HG03571 (cell line): ENCODE results near the gene KBTBD12.
"Not testable (repeated sequence)": the region's sequence is repeated elsewhere in the genome, so short reads cannot be mapped to it uniquely, and the experiment has no call there.

Experiments used
- ATAC-seq: cut with Tn5 transposase; IDR thresholded peaks from one replicate; pipeline ENCODE4 v1.9.1; 2021; ENCODE audit not compliant: unreplicated experiment

Gene KBTBD12

DNA sequence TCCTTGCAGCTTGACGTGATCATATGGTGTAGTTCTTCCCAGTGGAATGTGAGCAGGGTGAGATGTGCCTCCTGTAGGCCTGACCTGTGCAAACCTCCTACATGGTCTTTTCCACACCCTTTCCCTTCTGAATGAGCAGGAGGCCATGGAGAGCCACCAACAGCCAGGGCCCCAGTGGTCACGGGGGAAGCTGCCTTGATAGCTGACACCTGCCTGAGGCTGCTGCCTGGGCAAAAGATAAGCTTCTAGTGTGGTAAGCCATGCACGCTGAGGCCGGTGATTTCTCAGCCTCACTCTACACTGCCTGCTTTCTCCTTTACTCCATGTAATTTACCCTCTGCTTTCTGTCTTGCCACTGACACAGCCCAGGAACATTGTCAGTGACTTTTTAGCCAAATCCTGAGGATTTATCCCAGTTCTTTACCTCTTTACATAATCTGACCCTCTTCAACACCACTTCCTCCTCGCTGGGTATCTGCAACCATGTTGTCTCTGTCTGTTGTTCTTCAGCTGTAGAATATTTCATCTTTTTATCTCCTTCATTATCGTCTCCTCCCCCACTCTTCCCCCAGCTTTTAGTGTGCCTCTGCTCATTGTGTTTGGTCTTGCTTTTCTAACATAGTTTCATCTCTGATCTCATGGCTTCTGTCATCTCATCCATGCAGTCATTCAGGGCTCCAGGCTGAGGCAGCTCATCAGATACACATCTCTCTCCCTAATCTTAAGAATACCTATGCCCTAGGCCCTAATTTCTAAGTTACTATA, 11.2 kb upstream of the KBTBD12 start:
- ATAC-seq: no peak

DNA sequence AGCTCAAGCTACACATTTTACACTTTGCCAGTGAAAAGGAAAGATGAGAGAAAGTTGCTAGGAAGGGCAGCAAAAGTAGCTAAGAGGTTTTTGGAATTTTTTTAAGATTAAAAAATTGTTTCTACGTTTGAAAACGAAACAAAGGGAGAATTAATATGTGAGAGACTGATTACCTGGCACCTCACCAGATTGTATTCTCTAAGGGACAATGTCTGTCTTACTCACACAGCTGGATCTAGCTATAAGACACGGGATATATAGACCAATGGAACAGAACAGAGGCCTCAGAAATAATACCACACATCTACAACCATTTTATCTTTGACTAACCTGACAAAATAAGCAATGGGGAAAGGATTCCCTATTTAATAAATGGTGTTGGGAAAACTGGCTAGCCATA, 9.5 kb upstream of the KBTBD12 start:
- ATAC-seq: no peak

DNA sequence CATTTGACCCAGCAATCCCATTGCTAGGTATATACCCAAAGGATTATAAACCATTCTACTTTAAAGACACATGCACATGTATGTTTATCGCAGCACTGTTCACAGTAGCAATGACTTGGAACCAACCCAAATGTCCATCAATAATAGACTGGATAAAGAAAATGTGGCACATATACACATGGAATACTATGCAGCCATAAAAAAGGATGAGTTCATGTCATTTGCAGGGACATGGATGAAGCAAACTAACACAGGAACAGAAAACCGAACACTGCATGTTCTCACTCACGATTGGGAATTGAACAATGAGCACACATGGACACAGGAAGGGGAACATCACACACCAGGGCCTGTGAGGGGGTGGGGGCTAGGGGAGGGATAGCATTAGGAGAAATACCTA, 8.4 kb upstream of the KBTBD12 start:
- not testable (repeated sequence) for ATAC-seq

DNA sequence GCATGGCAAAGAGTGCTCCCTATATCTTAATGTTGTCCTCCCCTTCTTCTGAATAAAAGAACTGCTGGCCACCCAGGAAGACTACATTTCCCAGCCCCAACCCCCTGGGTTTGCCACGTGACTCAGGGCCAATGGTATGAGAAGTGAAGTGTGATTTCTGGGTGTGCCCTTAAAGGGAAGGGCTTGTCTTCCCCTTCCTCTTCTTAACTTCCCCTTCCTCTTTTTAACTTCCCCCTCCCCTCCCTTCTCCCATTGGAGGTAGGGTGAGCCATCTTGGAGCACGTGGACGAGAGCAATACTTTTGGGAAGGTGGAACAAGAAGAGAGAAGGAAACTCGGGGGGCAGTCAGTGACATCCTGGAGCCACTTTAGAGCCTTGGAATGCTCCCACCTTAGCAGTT, 6.8 kb upstream of the KBTBD12 start:
- no peak for ATAC-seq

DNA sequence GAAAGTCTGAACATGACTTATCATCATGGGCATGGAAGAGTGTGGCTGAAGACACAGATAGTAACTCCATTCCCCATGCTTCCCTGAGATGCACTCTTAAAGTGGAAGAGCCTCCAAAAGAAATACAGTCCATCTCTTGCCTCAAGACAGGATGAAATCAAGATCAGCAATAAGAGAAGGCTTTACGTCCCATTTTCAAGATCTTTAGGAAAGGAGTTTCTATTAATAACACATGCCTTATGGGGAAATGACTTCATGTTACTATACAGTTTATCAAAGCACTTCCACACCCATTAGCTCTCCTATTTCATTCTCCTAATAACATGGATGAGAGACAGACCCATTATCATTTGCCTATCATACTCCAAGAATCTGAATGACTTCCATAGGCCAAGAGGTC, 6.1 kb upstream of the KBTBD12 start:
- ATAC-seq: no peak

GRCh38 chr3:127909646-127910045, 5.4 kb upstream of the KBTBD12 start:
- no peak for ATAC-seq

DNA sequence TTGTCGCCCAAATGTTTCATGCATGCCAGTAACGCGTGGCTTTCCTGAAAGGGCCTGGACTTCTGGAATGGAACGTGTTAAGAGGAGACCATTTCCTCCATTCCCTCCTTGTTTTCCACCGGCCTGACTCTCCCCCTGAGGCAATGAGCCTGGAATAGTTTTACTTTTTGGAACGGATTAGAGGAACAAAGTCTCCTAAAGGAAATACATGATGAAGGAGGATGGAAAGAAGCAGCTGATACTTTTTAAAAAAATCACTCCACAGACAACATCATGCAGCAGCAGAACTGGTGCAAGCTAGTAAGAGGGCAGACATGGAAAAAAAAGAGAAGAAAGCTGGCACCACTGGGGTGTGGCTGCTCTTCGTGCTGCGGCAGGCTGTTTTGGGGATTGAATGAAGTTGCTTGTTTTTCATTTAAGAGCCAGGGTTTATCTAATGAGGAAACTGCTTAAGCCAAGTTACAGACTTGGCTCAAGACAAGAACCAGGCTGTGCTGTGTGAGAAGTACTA, 3.6 kb upstream of the KBTBD12 start:
- no peak for ATAC-seq

GRCh38 chr3:127913841-127914240, 1.2 kb upstream of the KBTBD12 start:
- ATAC-seq: not testable (repeated sequence)

DNA sequence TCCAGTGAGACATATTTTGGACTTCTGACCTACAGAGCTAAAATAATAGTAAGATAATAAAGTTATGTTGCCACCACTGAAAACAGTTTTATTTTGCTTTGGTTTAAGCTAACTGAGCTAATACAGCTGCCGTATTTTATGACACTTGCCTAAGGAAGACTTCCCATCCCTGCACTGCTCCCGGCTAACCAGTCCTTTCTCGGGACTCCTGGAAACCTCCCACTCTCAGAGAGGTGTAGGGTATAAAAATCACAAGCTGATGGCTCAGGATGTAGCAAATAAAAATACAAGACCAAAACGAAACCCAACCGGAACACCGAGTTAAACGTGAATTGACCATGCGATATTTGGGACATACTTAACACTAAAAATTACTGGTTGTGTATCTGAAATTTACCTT, 448 bp upstream of the KBTBD12 start:
- no peak for ATAC-seq

- no peak for ATAC-seq
Observed at GRCh38 chr3:127915937-127916493, 983 bp downstream of the KBTBD12 start.

DNA sequence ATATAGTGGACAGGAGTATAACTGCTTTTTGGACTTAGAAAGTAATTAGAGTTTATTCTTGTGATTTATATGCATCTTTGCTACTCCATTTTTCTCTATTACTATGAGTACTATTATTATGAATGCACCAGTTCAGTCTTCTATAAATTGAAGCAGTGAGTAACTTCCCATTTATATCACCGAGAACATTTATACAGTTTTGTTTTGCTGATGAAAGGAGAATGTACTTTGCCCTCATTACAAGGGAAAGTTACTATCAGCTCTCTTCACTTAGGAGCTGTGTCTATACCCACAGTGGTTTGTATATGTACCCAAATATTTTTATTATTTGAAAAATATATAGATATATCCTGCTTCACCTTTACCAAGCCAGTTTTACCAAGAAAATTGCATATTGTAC, 5.7 kb downstream of the KBTBD12 start:
- no peak for ATAC-seq

DNA sequence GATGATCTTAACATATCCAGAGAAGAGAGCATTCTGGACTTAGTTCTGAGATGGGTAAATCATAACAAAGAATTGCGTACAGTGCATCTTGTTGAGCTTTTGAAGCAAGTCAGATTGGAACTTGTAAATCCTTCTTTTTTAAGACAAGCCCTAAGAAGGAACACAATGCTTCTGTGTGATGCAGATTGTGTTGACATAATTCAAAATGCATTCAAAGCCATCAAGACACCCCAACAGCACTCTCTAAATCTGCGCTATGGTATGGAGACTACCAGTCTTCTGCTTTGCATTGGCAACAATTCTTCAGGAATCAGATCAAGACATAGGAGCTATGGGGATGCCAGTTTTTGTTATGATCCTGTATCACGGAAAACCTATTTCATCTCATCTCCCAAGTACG, 8.6 kb downstream of the KBTBD12 start:
- ATAC-seq: no peak

DNA sequence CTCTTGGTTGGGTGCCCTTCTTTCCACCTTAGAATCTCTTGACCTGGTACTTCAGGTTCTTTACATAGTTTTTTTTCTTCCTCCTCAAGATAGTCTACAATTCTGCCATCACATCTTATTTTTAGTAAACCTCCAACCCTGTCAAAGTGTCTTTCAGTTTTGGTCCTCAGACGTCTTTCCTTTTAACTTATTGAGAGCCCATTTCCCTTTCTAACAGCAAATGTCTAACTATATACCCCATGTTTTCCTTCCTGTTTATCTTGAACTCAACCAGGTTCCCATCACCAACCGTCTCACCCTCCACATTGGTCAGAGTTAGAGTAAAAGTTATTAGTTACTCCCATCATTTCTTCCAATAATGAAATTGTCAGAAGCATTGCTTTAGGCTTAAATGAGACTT, 10.4 kb downstream of the KBTBD12 start:
- ATAC-seq: no peak

- ATAC-seq: no peak
Observed at GRCh38 chr3:127927829-127928604, 13.0 kb downstream of the KBTBD12 start.

DNA sequence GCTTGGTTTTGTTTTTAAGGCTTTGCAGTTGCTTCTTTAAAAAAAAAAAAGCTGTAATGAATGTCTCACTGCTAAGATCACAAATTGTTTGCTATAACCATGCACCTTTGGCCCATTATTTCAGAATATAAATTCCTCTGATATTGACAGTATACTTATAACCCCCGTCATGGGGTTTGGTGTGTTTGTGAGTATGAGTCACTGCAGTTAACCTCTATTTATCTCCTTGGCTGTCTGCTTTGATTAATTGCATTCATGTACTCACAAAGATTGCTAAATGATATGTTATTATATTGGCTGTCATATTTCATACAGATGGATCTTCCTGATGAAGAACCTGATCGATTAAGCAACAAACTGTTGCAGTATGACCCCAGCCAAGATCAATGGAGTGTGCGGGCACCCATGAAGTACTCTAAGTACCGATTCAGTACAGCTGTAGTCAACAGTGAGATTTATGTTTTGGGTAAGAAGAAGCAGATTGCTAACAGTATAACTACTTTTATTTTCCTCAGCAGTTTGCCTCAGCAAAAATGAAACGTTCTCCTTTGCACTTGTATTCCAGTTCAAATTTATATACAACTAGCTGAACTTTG, 14.9 kb downstream of the KBTBD12 start:
- ATAC-seq: no peak

GRCh38 chr3:127933396-127933795, 18.4 kb downstream of the KBTBD12 start:
- ATAC-seq: no peak

GRCh38 chr3:127938800-127939199, 23.8 kb downstream of the KBTBD12 start:
- ATAC-seq: no peak

GRCh38 chr3:127940116-127940515, 25.1 kb downstream of the KBTBD12 start:
- ATAC-seq: no peak

DNA sequence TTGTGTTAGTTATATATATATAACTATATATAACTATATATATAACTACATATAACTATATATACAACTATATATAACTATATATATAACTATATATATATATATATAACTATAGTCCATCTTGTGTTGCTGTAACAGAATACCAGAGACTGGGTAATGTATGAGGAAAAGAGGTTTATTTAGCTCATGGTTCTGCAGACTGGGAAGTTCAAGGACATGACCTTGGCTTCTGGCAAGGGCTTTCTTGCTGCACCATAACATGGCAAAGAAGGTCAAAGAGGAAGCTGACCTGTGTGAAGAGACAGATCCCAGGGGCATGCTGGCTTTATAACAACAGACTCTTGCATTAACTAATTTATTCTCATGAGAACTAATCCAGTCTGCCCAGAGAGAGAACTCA, 27.6 kb downstream of the KBTBD12 start:
- no peak for ATAC-seq

DNA sequence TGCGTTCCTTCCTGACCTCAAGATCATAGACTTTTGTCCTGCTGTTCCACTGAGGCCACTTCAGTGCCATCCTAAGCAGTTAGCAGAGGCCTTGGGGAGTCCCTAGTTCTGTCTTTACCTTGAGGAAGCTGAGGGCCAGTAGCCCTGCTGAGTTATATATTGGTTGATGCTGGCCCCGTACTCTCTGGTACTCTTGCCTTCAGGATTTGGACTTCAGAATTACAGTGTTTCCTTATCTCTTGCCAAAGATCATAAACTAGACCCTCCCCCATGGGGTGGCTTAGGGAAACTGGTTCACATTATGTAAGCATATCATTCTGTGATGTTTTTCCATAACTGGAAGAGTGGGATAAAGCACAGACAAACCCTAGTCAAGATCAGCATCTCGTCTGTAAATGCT, 33.2 kb downstream of the KBTBD12 start:
- ATAC-seq: no peak

DNA sequence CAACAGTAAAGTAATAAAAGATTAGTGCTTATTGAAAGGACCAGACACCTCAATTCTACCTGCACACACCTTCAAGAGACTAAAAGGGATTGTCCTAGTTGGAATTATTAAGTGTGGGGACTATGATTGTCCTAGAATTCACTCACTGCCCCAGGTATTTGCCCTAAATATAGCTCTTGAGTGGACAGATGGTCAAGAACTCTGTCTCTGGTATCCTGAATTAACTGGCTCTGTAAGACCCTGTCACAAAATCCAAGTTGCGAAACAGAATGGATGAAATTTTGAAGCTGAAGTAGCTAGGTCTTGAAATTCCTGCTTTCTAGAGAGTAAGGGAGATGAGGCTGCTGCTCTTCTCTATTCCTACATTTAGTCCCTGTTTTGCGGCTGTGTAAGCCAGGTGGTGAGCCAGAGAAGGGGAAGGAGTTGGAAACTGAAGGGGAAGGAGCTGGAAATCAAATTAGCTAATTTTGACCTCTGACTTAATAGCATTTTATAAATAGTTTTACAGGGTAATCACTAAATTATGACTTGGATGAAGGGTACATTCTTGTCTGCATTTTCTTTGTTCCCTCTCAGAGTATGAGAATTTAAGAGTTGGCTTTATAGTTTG, 34.5 kb downstream of the KBTBD12 start:
- ATAC-seq: no peak
